K562 (cell line): Measurements from ENCODE around the gene ZNF554. TPM values are rescaled to one million over a fixed set of nuclear protein-coding genes. Genes with fewer than 3 reads are reported as not detected.

Source experiments
- CEBPG ChIP-seq, 3 experiments: fragments of 200-800 bp in 1 of 3; sonication (Bioruptor generic) in 1 of 3; sonication (generic) in 1 of 3; formaldehyde crosslinking in 1 of 3; IDR thresholded peaks in 2 of 3; conservative IDR thresholded peaks in 1 of 3; 2 replicates each; pipeline versions ENCODE4 v1.6.1 to v1.8.0; 2016 to 2022; ENCODE audit warnings: missing compliant biosample characterization in 2 of 3, missing genetic modification characterization in 2 of 3, mild to moderate bottlenecking in 1 of 3, missing genetic modification reagents in 1 of 3
- EP400 ChIP-seq: fragments of 450-650 bp; IDR thresholded peaks from 2 replicates; pipeline ENCODE4 v1.6.1; 2017; ENCODE audit warnings: antibody characterized with exemption, mild to moderate bottlenecking, moderate library complexity
- FOXP1 ChIP-seq: sonication (generic); formaldehyde crosslinking; IDR thresholded peaks from 2 replicates; pipeline ENCODE4 v1.8.0; 2022; ENCODE audit warnings: mild to moderate bottlenecking, missing genetic modification reagents
- GTF2A2 ChIP-seq: IDR thresholded peaks from 2 replicates; pipeline ENCODE4 v1.6.1; 2016; ENCODE audit warnings: mild to moderate bottlenecking, missing genetic modification characterization, missing compliant biosample characterization
- HIVEP1 ChIP-seq: fragments of 250-450 bp; sonication (Bioruptor Pico); IDR thresholded peaks from 2 replicates; pipeline ENCODE4 v1.4.0; 2020; ENCODE audit warnings: mild to moderate bottlenecking
- KAT8 ChIP-seq: fragments of 450-650 bp; IDR thresholded peaks from 2 replicates; pipeline ENCODE4 v1.6.1; 2016; ENCODE audit warnings: low read depth, mild to moderate bottlenecking
- KLF6 ChIP-seq: fragments of 250-450 bp; sonication (Bioruptor Pico); IDR thresholded peaks from 2 replicates; pipeline ENCODE4 v1.4.0; 2020; ENCODE audit warnings: mild to moderate bottlenecking, moderate library complexity, borderline replicate concordance
- MBD2 ChIP-seq: sonication (generic); IDR thresholded peaks from 2 replicates; pipeline ENCODE4 v1.6.1; 2016; ENCODE audit warnings: low read depth, borderline replicate concordance
- NFATC3 ChIP-seq: fragments of 450-650 bp; IDR thresholded peaks from 2 replicates; pipeline ENCODE4 v1.6.1; 2017; ENCODE audit warnings: mild to moderate bottlenecking
- PHB ChIP-seq: fragments of 250-450 bp; sonication (Bioruptor Pico); IDR thresholded peaks from 2 replicates; pipeline ENCODE4 v1.5.0; 2021
- POLR2A ChIP-seq: fragments of 450-650 bp; conservative IDR thresholded peaks from 2 replicates; pipeline ENCODE4 v1.6.1; 2016
- POLR2B ChIP-seq: fragments of 450-650 bp; IDR thresholded peaks from 2 replicates; pipeline ENCODE4 v1.6.1; 2018; ENCODE audit warnings: low read depth; ENCODE audit not compliant: partially characterized antibody
- SAFB ChIP-seq: fragments of 200-400 bp; formaldehyde crosslinking; IDR thresholded peaks from 2 replicates; pipeline ENCODE4 v1.6.1; 2017; ENCODE audit warnings: low read depth, low read length, borderline replicate concordance
- SMARCA4 ChIP-seq: fragments of 450-650 bp; IDR thresholded peaks from 2 replicates; pipeline ENCODE4 v1.6.1; 2016
- TAL1 ChIP-seq: fragments of 450-650 bp; IDR thresholded peaks from 2 replicates; pipeline ENCODE4 v1.6.1; 2016; ENCODE audit warnings: mild to moderate bottlenecking
- TARDBP ChIP-seq: fragments of 450-650 bp; IDR thresholded peaks from 2 replicates; pipeline ENCODE4 v1.6.1; 2016
- TBL1XR1 ChIP-seq, 2 experiments: IDR thresholded peaks; 2 replicates each; pipeline ENCODE4 v1.6.1; 2012; ENCODE audit warnings: improper control_type of control experiment in 2 of 2, low read length in 2 of 2, mild to moderate bottlenecking in 1 of 2
- TEAD1 ChIP-seq, 2 experiments: fragments of 450-650 bp in 1 of 2; sonication (generic) in 1 of 2; formaldehyde crosslinking; IDR thresholded peaks; 2 replicates each; pipeline versions ENCODE4 v1.4.0 to v1.8.0; 2020 to 2022; ENCODE audit warnings: mild to moderate bottlenecking in 2 of 2, missing genetic modification reagents in 1 of 2
- XRCC5 ChIP-seq: fragments of 200-400 bp; formaldehyde crosslinking; IDR thresholded peaks from 2 replicates; pipeline ENCODE4 v1.6.1; 2017; ENCODE audit warnings: low read depth, mild to moderate bottlenecking, low read length
- ZNF174 ChIP-seq: fragments of 250-450 bp; sonication (Bioruptor Pico); IDR thresholded peaks from 2 replicates; pipeline ENCODE4 v1.4.0; 2020; ENCODE audit warnings: mild to moderate bottlenecking
- ZNF551 ChIP-seq: fragments of 250-450 bp; sonication (Bioruptor Pico); IDR thresholded peaks from 2 replicates; pipeline ENCODE4 v1.5.0; 2021; ENCODE audit warnings: mild to moderate bottlenecking, moderate library complexity
- ZNF764 ChIP-seq: fragments of 250-450 bp; sonication (Bioruptor Pico); IDR thresholded peaks from 2 replicates; pipeline ENCODE4 v1.4.0; 2020; ENCODE audit warnings: low read depth, mild to moderate bottlenecking, moderate library complexity
- ZNF79 ChIP-seq: fragments of 250-450 bp; sonication (Bioruptor Pico); IDR thresholded peaks from 2 replicates; pipeline ENCODE4 v1.4.0; 2020; ENCODE audit warnings: low read depth, mild to moderate bottlenecking, moderate library complexity
- ZNF830 ChIP-seq: fragments of 250-450 bp; sonication (Bioruptor Pico); IDR thresholded peaks from 2 replicates; pipeline ENCODE4 v1.5.0; 2021; ENCODE audit warnings: mild to moderate bottlenecking
- ZSCAN29 ChIP-seq: fragments of 450-650 bp; IDR thresholded peaks from 2 replicates; pipeline ENCODE4 v1.6.1; 2017
- polyA plus RNA-seq, 8 experiments: library from polyadenylated mRNA; depleted of rRNA in 4 of 8; stranded (reverse) in 5 of 8; unstranded in 3 of 8; fragments of >200 nt; fragmentation: Nextera tagmentation in 2 of 8; fragmentation: Illumina TruSeq in 1 of 8; extraction: Ambion mirVana in 2 of 8; extraction: Trizol in 1 of 8; gene quantifications; 2 replicates each; pipeline versions ENCODE4 v1.2.1 to v1.2.3, GENCODE V29; 2011 to 2014; ENCODE audit warnings: inconsistent platforms in 1 of 8, missing spikeins in 1 of 8
- total RNA-seq, 7 experiments: library from RNA; depleted of rRNA in 6 of 7; stranded (reverse); fragments of >200 nt in 6 of 7; fragmentation: Illumina TruSeq in 2 of 7; extraction: Trizol in 2 of 7; gene quantifications; 2 replicates each; pipeline versions ENCODE4 v1.2.1 to v1.2.3, GENCODE V29; 2011 to 2021; ENCODE audit warnings: low replicate concordance in 1 of 7
- TF ChIP-seq, protein P1 (sequence below): sonication (generic); formaldehyde crosslinking; IDR thresholded peaks from 2 replicates; pipeline ENCODE4 v1.8.0; 2022; ENCODE audit warnings: mild to moderate bottlenecking, missing genetic modification reagents
- TF ChIP-seq, protein P2 (sequence below), 2 experiments: fragments of 450-650 bp; IDR thresholded peaks; 2 replicates each; pipeline ENCODE4 v1.6.1; 2018; ENCODE audit warnings: mild to moderate bottlenecking in 2 of 2, low read depth in 1 of 2; ENCODE audit not compliant: partially characterized antibody in 2 of 2

Gene ZNF554
- total and polyA plus RNA-seq, 9 of the 15 experiments (the other 6 are each of a cell fraction or from before 2014, with no cell fraction given), result 0.07 to 1.8 (median 1.1) TPM

DNA sequence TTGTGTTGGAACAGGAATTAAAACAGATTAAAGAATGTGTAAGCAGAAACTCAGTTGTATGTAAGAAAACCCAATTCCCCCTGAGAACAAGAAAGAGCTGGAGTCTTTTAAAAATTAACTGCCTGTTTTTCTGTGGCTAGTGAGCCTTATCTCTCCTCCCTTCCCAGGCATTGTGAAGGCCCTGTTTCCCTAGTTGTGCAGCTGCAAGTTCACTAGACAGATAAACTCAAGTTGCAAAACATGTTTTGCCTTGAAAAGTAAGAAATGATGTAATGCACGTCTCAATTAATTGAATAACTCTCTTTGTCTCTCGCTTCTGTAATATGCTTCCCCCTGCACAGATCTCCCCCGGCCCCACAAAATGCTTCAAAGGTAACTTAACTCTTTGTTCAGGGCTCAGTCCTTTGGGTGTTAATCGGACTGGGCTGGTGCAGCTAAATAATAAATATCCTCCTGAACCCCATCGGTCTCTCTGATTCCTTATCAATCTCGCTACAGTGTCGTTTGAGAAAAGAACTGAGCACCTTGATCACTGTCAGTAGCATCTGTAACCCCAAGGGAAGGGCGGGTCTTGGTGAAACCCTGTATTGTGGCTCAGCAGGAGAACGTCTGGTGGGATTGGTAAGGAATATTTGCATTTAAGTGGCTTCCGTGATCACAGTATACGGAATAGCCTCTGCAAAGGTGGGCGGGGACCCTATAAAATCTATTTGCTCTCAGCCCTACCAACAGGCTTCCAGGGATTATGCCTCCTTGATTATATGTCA is 45.8 kb downstream of the ZNF554 start (continued):
- no peak for TF ChIP-seq XRCC5
- TF ChIP-seq TAL1, result peak; percentile 88
- TF ChIP-seq, protein P1, sequence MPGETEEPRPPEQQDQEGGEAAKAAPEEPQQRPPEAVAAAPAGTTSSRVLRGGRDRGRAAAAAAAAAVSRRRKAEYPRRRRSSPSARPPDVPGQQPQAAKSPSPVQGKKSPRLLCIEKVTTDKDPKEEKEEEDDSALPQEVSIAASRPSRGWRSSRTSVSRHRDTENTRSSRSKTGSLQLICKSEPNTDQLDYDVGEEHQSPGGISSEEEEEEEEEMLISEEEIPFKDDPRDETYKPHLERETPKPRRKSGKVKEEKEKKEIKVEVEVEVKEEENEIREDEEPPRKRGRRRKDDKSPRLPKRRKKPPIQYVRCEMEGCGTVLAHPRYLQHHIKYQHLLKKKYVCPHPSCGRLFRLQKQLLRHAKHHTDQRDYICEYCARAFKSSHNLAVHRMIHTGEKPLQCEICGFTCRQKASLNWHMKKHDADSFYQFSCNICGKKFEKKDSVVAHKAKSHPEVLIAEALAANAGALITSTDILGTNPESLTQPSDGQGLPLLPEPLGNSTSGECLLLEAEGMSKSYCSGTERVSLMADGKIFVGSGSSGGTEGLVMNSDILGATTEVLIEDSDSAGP (CRISPR knock-in tag), result no peak
- no peak for TF ChIP-seq NFATC3
- TF ChIP-seq KLF6 (CRISPR knock-in tag), result no peak
- no peak for TF ChIP-seq ZNF551 (CRISPR knock-in tag)
- TF ChIP-seq ZNF79 (CRISPR knock-in tag), result no peak
- TF ChIP-seq TBL1XR1 (IDR thresholded peaks at IDR 0.05; ENCODE audit: low read length in 2 of 2), result peak; percentile 40 to 74; a peak in 3 of 4 replicates
- no peak for TF ChIP-seq SAFB
- TF ChIP-seq EP400, result no peak; the same call in 1 of the 2 replicates
- no peak for TF ChIP-seq POLR2B
- TF ChIP-seq ZNF830, result no peak
- TF ChIP-seq KAT8, result no peak
- peak; percentile 87 for TF ChIP-seq SMARCA4
- TF ChIP-seq CEBPG (CRISPR knock-in tag; IDR thresholded peaks at IDR 0.05), result peak; percentile 71; the same call in 1 of the 2 replicates
- TF ChIP-seq CEBPG (tag; conservative IDR thresholded peaks at IDR 0.05 in 1 of 2, IDR thresholded peaks at IDR 0.05 in 1 of 2), result peak; percentile 73 to 80
- TF ChIP-seq HIVEP1, result no peak
- TF ChIP-seq, protein P2, sequence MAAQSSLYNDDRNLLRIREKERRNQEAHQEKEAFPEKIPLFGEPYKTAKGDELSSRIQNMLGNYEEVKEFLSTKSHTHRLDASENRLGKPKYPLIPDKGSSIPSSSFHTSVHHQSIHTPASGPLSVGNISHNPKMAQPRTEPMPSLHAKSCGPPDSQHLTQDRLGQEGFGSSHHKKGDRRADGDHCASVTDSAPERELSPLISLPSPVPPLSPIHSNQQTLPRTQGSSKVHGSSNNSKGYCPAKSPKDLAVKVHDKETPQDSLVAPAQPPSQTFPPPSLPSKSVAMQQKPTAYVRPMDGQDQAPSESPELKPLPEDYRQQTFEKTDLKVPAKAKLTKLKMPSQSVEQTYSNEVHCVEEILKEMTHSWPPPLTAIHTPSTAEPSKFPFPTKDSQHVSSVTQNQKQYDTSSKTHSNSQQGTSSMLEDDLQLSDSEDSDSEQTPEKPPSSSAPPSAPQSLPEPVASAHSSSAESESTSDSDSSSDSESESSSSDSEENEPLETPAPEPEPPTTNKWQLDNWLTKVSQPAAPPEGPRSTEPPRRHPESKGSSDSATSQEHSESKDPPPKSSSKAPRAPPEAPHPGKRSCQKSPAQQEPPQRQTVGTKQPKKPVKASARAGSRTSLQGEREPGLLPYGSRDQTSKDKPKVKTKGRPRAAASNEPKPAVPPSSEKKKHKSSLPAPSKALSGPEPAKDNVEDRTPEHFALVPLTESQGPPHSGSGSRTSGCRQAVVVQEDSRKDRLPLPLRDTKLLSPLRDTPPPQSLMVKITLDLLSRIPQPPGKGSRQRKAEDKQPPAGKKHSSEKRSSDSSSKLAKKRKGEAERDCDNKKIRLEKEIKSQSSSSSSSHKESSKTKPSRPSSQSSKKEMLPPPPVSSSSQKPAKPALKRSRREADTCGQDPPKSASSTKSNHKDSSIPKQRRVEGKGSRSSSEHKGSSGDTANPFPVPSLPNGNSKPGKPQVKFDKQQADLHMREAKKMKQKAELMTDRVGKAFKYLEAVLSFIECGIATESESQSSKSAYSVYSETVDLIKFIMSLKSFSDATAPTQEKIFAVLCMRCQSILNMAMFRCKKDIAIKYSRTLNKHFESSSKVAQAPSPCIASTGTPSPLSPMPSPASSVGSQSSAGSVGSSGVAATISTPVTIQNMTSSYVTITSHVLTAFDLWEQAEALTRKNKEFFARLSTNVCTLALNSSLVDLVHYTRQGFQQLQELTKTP (IDR thresholded peaks at IDR 0.05; ENCODE audit: low read depth in 1 of 2, partially characterized antibody in 2 of 2), result peak in 1 of 2 experiments; percentile 49
- TF ChIP-seq ZNF764, result no peak
- TF ChIP-seq ZSCAN29, result no peak
- no peak for TF ChIP-seq GTF2A2 (tag)
- no peak for TF ChIP-seq TEAD1 (CRISPR knock-in tag; IDR thresholded peaks at IDR 0.05)
- 0 out of 2 replicates have a peak, but pooled peaks have one; percentile 4 for TF ChIP-seq MBD2
- TF ChIP-seq PHB (CRISPR knock-in tag), result no peak
- no peak for TF ChIP-seq ZNF174 (CRISPR knock-in tag)
- no peak for TF ChIP-seq FOXP1
- TF ChIP-seq POLR2A, result no peak
- TF ChIP-seq TARDBP, result no peak
